Activated CD4-positive, alpha-beta T cell treated with anti-CD3 and anti-CD28 coated beads, Interleukin-10, Interleukin-2, amounts not matched to agents 100 ng/mL and 50 ng/mL, durations not matched to agents 16 hours and 8 hours (primary cell): ENCODE measurements around the gene EP400.

ENCODE experiments used
- DNase-seq: peaks from one replicate; pipeline ENCODE4 v3.0.0-alpha.2; 2020

The EP400 gene

GRCh38 chr12:131987552-131987951 is 37.8 kb downstream of the EP400 start:
- DNase-seq: no peak

DNA sequence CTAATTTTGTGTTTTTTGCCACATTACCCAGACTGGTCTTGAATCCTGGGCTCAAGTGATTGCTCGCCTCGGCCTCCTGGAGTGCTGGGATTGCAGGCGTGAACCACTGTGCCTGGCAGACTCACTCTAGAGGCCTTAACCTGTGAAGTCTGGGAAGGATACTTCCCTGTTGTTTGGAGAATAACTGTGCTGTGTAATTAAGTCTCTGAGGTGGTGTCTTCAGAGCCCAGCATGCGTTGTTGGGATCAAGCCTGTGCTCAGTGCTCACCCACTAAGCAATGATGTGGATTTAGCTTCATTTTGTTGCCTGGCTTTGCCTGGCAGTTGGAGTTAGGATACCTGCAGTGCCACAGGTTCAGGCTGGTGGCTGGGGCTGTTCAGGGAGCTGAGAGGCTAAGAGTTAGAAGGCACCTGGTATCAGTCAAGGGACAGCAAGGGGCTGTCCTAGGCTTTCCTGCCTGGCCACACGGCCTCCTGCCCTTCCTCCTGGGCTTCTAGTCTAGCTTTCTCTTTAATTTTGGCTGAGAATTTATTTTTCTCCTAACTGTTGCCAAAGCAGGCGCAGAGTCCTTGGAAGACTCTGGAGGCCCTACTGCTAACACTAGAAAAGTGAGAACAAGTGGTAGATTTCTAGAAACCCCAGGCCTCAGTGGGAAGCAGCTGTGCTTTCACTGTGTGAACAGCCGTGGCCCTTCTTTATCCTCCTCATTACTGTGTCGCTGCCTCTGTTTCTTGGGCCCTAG is 38.5 kb downstream of the EP400 start:
- DNase-seq: no peak

DNA sequence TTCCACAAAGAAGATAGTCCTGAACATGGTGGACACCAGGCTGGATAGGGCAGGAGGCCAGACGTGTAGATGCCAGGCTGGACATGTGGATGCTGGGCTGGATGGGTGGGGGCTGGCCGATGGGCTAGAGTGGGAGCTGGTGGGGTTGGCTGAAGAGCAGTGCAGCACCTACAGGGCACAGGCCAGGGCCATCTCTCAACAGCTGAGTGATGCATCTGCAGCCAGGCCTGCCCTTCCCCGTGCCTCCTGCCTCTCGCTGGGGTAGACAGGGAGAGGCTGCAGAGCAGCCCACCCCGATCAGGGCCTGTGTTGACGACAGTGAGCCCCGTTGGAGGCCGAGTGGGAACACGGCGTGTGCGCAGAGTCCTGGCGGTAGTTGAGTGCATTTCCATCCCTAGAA is 39.3 kb downstream of the EP400 start:
- no peak for DNase-seq

GRCh38 chr12:131990066-131990979 is 40.6 kb downstream of the EP400 start:
- no peak for DNase-seq

DNA sequence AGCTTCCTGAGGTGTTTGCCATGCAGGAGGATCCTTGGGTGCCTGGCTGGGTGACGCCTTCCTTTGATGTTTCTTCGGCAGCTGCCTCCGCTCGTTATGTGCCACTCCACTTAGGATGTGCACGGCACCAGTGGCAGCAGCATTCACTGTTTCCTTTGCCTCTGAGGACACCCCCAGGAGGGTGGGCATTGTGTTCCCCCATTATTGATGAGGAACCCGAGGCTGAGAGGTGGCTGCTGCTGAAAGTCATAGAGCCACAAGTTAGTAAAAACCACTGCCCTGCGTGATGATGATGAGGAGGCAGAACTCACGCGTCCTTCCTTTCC is 41.2 kb downstream of the EP400 start:
- no peak for DNase-seq

GRCh38 chr12:131991816-131992430 is 42.2 kb downstream of the EP400 start:
- no peak for DNase-seq

DNA sequence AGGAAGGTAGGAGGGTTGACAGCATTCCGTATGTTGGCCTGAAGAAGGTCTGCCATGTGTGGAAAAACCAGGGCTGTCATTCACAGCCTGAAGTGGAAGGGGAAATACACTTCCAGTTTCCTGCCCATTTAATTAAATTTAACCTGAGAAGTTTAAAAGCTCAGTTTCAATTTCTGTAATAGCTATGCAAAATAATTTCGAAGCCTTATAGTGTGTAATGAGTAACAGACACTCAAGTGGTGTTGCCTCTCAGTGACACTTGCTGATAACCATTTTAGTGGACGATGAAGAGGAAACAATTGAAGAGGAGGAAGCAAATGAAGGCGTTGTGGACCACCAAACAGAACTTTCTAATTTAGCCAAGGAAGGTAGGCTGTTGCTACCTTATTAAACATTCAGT is 44.8 kb downstream of the EP400 start:
- DNase-seq: no peak

- DNase-seq: no peak
Observed at GRCh38 chr12:132000286-132000872, 50.6 kb downstream of the EP400 start.

DNA sequence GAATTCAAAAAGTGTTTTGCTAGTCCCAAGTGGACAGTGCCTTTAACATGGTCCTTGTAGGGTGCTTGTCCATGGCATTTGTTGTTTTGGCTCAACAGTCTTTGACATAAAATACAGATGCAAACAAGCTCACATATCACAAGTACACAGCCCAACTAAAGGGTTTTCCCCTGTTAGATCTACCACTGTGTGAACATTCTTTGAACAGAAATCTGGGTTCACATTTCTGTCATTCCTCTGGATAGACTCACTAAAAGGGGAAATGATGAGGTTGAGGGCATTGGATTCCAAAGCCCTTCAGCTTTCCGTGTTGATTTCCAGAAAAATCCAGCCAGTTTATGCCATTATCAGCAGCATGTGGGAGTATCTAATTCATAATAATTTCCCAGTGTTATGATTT is 54.1 kb downstream of the EP400 start:
- no peak for DNase-seq

- DNase-seq: no peak
Observed at GRCh38 chr12:132004946-132005345, 55.2 kb downstream of the EP400 start.

- DNase-seq: no peak
Observed at GRCh38 chr12:132006056-132006680, 56.4 kb downstream of the EP400 start.

DNA sequence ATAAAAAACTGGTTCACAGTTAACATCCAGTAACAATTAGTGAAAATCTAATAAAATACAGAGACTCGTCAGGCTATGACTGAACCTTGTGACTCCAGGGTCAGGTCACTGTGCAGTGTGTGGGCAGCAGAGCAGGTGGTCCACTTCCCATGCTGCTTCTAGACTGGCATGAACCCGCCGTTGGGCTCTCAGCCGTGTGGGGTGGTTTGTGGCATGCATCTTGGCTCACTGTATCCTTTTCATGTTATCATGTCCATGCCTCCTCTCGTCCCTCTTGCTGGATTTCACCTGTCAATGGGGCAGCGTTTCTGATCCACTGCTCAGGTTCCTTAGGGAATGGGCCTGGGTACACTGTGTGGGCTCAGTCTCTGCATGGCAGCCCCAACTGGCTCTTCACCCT is 57.3 kb downstream of the EP400 start:
- no peak for DNase-seq

GRCh38 chr12:132009336-132009859 is 59.7 kb downstream of the EP400 start:
- no peak for DNase-seq

DNA sequence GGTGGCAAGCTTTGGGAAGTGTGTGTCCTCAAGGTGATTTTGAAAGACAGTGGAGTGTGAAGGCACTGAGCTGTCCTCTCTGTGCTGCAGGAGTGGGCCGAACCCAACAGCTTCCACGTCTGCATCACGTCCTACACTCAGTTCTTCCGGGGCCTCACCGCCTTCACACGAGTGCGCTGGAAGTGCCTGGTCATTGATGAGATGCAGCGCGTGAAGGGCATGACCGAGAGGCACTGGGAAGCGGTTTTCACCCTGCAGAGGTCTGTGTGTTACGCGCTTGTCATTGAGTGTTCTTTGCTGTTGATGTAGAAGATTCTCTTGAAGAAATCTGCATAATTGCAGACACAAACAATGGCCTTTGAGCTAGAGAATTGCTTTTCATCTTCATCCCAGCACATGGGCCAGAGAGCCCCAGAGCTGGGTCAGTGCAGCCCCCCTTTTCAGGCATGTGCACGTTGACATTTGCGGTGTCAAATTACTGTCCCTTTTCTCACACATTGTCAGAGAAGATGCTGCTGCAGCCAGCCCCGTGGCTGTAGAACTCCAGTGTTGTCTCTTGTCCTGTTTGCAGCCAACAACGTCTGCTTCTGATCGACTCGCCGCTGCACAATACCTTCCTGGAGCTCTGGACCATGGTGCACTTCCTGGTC is 63.3 kb downstream of the EP400 start:
- no peak for DNase-seq

DNA sequence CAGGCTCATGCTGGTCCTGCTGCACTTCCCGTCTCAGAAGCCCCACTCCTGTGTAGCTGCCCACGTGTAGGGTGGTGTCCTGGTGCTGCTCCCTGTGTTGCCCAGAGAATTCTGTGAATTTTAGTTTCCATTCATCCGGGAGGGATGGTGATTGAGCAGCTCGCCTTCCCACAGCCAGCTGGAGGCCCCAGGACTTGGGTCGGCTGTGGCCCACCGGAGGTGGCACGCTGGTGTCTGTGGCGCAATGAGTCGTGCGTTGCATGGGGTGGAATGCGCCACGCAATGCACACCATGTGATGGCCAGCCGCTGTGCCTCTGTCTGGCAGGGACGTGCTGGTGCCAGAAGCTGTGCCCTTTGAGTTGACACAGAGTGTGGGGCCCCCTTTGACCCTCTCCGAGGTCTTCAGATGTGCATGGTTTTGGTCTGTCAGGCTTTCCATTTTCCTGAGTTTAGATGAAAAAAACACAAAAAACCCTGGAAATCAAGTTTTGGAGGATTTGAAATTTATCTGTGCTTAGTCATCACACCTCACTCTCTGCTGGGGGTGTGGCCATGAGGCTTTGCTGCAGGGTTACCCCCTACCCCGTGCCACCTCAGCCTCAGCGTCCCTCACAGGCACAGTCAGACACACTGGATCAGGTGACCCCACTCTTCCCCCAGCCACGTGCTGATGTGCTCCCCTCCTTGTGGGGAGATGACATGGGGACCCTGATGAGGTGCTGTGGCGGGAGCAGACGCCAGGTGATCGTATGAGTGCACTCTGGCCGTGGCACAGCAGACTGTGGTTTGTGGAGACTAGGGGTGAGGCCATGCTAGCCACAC is 64.6 kb downstream of the EP400 start:
- no peak for DNase-seq

- DNase-seq: no peak
Observed at GRCh38 chr12:132014915-132015280, 65.2 kb downstream of the EP400 start.

GRCh38 chr12:132015686-132016430 is 66.1 kb downstream of the EP400 start:
- no peak for DNase-seq

DNA sequence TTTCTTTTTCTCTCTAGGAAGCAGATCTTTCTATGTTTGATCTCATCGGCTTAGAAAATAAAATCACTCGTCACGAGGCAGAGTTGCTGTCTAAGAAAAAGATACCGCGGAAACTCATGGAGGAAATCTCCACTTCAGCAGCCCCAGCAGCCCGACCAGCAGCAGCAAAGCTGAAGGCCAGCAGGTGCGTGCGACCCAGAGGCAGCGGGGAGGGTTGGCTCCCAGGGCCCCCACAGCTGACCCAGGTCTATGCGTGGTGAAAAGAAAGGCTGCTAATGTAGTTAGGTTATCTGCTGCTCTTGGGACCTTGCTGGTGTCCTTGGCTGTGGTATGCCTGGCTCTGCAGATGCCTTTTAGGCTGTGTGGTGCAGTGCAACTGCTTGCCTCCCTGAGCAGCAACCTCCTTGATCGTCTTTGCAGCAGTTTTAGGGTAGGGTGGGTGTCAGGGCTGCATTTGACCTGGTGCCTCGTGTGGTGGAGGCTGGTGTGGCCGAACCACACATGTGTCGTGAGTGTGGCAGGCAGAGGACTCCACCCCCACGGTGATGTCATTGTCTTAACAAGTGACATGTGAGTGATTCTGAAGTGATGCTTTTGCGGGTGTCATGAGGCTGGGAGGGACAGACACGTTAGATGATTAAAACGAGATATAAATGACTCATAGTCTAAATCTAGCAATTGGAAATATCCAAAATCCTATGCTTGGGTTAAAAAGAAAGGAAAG is 68.6 kb downstream of the EP400 start:
- no peak for DNase-seq

GRCh38 chr12:132019891-132020290 is 70.1 kb downstream of the EP400 start:
- no peak for DNase-seq

DNA sequence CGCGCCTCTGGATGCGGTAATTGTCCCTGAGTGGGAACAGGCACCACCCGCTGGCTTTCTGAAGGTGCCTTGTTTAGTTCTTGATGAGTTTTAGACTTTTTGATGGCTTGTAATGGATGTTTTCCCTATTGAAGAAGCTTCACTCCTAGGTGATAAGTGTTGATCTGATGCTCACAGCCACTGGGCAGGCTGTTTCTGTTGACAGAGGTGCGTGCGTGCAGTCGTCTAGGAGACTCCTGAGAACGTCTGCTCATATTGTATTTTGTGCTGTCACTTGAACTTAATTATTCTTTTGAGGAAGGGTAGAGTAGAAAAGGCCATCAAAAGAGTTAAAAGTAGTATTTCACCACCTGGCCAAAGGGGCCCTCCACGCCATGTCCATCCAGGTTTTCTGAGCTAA is 70.5 kb downstream of the EP400 start:
- DNase-seq: no peak
